ENCODE results near the gene SUGCT.

SUGCT gene

DNA sequence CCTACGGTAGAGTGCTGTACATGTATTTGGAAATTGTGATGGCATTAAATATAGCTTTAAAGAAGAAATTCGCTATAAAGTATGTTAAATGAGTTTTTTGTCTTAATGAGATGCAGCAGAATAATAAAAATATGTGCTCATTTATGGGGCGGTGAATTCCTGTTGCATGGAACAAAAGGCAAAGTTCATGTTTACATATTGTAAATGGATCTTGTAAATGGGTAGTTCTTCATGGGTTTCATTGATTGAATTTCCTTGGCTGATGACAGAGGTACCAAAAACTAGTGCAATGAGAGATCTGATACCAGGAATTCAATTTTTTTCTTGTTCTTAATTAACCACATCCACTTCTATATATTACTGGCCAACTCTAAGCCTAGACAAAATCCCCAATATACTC is 284.2 kb downstream of the SUGCT start:
- no peak for DNase-seq

- DNase-seq: no peak
These were observed 285.0 kb downstream of the SUGCT start for GRCh38 chr7:40419806-40420205.

DNA sequence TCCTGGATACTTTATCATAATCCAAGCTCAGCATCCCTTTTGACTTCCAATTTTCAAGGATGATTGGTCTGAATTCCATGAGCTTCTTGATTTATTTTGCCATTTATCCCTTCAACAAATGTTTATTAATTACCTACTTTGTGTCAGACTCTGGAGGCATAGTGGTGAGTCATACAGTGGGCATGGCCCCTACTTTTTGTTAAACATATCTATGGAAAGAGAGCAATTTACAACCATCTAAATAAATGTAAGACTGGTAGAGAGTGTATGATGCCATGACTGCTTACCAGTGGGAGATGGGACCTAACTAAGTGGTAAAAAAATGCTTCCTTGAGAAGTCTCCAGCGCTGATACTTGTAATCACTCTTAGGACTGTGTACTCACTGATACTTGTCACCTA is 286.6 kb downstream of the SUGCT start:
- DNase-seq: no peak

GRCh38 chr7:40425696-40426095 is 290.9 kb downstream of the SUGCT start:
- DNase-seq: no peak

GRCh38 chr7:40428421-40428820 is 293.6 kb downstream of the SUGCT start:
- no peak for DNase-seq

- no peak for DNase-seq
These were observed 295.0 kb downstream of the SUGCT start for GRCh38 chr7:40429826-40430225.

GRCh38 chr7:40432046-40432445 is 297.2 kb downstream of the SUGCT start:
- DNase-seq: no peak

GRCh38 chr7:40436710-40437109 is 301.9 kb downstream of the SUGCT start:
- no peak for DNase-seq

GRCh38 chr7:40437498-40437897 is 302.7 kb downstream of the SUGCT start:
- DNase-seq: no peak

- DNase-seq: no peak
These were observed 303.3 kb downstream of the SUGCT start for GRCh38 chr7:40437936-40438634.

DNA sequence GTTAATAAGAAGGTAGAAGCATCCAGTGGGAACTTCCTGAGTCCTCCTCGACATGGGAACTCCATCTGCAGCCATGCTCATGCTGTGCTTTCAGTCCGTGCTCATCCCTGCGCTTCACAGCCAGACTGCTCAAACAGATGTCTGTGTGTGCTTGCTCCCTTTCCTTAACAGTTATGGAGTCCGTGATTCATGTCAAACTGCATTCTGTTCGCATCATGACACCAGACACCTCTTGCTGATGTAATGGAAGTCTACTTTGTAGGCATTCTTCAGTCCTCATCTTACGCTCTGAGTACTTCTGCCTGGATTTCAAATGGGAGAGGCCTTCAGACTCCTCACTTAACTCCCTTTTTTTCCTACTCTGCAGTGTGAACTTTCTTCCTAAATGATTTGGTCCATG is 304.9 kb downstream of the SUGCT start:
- no peak for DNase-seq

DNA sequence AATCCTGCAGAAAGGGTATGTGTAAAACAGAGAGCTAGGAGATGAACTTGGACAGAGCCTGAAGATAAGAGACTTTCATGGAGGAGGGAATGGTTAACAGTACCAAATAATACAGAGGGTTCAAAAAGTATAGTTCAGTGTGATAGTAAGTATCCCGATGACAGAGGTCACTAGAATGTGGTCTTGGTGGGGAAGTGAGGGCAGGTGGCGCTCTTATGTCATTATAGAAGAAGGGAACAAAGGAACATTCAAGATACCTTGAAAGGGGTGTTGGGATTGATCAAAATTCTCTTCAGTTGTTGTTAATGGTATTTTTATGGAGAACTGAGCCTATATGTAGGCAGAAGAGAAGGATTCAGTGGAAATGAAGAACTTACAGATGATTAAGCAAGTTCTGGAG is 312.5 kb downstream of the SUGCT start:
- DNase-seq: no peak

- no peak for DNase-seq
These were observed 320.7 kb downstream of the SUGCT start for GRCh38 chr7:40455485-40455884.

- DNase-seq: no peak
These were observed 323.1 kb downstream of the SUGCT start for GRCh38 chr7:40457776-40458480.

- no peak for DNase-seq
These were observed 328.6 kb downstream of the SUGCT start for GRCh38 chr7:40463446-40463845.

GRCh38 chr7:40468891-40469864 is 334.4 kb downstream of the SUGCT start:
- no peak for DNase-seq

DNA sequence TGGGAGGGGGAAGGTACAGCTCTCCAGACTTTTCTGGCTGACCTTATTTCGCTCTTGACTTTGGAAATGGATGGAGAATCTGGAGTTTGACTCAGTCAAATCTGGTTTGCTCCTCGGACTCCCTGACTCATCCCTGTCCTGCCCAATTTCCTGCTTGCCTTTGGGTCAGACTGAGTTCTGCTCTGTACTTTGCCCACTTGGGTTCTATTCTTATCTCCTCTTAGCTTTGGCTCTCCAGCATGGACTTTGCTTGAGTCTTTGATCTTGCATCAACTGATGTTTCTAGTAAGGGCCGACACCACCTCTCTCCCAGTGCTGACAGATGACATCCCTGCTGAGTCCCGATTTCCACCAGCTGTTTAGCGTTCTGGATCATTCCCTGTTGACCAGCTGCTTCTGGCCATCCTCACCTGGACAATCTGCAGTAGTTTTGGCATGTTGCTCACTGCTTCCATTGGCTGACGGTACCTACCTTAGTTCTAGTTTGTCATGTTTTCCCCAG is 335.3 kb downstream of the SUGCT start:
- no peak for DNase-seq

DNA sequence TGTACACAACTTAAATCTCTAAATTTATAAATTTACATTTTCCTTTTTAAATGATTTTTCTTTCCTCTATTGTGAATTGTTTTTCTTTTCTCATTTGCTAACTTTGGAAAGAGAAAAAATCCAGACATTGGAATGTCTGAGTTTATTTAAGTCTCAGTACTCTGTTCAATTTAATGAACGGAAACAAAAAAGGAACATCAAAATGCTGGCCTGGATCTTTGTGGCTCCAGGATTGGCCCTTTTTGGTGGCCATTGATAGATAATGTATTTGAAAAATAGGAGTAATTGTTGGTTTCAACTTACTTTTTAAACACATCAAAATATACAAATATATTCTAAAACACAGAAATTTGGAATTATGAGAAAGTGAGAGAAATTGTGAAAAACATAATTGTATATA is 336.0 kb downstream of the SUGCT start:
- DNase-seq: no peak

DNA sequence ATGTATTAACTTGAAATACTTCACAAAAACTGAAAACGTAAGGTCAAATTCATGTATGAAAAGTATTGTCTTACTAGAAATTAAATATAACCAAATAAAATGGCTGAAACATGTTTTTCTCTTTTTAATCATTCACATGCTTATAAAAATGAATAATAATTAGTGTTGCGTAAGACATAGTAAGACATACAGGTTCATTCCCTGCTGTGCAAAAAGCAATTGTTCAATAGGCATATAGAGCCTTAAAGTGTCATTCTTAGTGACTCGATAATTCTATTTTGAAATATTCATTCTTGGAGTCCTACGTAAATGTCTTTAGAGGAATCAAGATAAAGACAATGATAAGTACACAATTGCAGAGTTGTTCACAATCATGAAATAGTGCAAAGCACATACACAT is 337.1 kb downstream of the SUGCT start:
- no peak for DNase-seq

- no peak for DNase-seq
These were observed 340.2 kb downstream of the SUGCT start for GRCh38 chr7:40474790-40475680.

- no peak for DNase-seq
These were observed 340.8 kb downstream of the SUGCT start for GRCh38 chr7:40475681-40475982.

DNA sequence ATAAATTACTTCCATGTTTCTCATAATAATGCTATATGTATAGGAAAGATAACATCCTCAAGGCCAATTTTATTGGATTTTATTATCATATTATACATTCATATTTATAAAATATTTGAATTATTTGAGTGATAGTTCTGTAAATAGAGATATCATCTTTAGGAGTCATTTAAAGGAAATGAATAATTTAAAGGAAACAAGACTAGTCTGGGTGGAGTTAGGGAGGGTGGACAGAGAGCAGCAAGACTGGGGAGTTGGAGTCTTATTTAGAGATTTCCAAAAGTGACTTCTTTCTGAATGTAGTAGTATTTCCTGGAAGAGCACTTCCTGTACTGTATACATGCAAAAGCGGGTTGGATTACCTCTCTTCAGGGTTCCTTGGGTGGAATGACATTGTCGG is 342.3 kb downstream of the SUGCT start:
- no peak for DNase-seq

DNA sequence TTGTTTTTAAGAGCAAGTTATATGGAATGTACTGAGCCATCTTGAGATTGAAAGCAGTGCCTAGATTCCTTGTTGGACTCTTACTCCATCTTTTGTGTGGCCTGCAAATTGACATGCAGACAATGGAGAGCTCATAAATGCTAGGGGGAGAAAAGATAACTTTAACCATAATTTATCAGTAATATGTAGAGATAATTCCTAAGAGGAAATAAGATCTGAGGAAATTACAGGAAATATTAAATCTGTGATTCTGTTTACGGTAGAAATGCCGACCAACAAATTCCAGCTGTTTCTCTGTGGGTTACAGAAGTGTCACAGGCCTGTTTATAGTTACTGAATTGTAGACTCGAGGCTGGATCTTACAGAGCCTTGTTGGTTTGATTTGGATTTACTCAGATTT is 348.0 kb downstream of the SUGCT start:
- DNase-seq: no peak

Measured in NCI-H748 treated with DMSO at 0.1 percent for 48 hours (cell line).